ENCODE results near the gene TLE2.
"Not testable (repeated sequence)": the region's sequence is repeated elsewhere in the genome, so short reads cannot be mapped to it uniquely, and the experiment has no call there.

The TLE2 gene

GRCh38 chr19:2982983-2983350 is 46.1 kb downstream of the TLE2 start:
- no peak for DNase-seq (ENCODE audit: low read depth)

- no peak for DNase-seq (ENCODE audit: low read depth)
Measured at GRCh38 chr19:2982561-2982960, 46.5 kb downstream of the TLE2 start.

- no peak for DNase-seq (ENCODE audit: low read depth)
Measured at GRCh38 chr19:2981898-2982297, 47.2 kb downstream of the TLE2 start.

- DNase-seq (ENCODE audit: low read depth), result no peak
Measured at GRCh38 chr19:2978772-2979171, 50.3 kb downstream of the TLE2 start.

- DNase-seq (ENCODE audit: low read depth), result no peak
Measured at GRCh38 chr19:2978166-2978767, 50.8 kb downstream of the TLE2 start.

GRCh38 chr19:2977746-2978138 is 51.3 kb downstream of the TLE2 start:
- no peak for DNase-seq (ENCODE audit: low read depth)

- peak; percentile 93 for DNase-seq (ENCODE audit: low read depth)
Measured at GRCh38 chr19:2977001-2977745, 51.9 kb downstream of the TLE2 start, which contains the start of gene TLE6. TLE6 (plus strand) TSS chr19:2977564; CDS start chr19:2978234, 670 bp downstream.

GRCh38 chr19:2976609-2977000 is 52.5 kb downstream of the TLE2 start:
- DNase-seq (ENCODE audit: low read depth), result no peak

GRCh38 chr19:2974342-2975041 is 54.6 kb downstream of the TLE2 start:
- DNase-seq (ENCODE audit: low read depth), result peak; percentile 17

GRCh38 chr19:2973229-2973628 is 55.9 kb downstream of the TLE2 start:
- DNase-seq (ENCODE audit: low read depth), result no peak

- DNase-seq (ENCODE audit: low read depth), result no peak
Measured at GRCh38 chr19:2970201-2970835, 58.8 kb downstream of the TLE2 start.

- no peak for DNase-seq (ENCODE audit: low read depth)
Measured at GRCh38 chr19:2969104-2969504, 60.0 kb downstream of the TLE2 start.

- DNase-seq (ENCODE audit: low read depth), result no peak
Measured at GRCh38 chr19:2967972-2968371, 61.1 kb downstream of the TLE2 start.

- no peak for DNase-seq (ENCODE audit: low read depth)
Measured at GRCh38 chr19:2964874-2965273, 64.2 kb downstream of the TLE2 start.

GRCh38 chr19:2963631-2964030 is 65.4 kb downstream of the TLE2 start:
- not testable (repeated sequence) for DNase-seq (ENCODE audit: low read depth)

- no peak for DNase-seq (ENCODE audit: low read depth)
Measured at GRCh38 chr19:2963122-2963521, 66.0 kb downstream of the TLE2 start.

- DNase-seq (ENCODE audit: low read depth), result no peak
Measured at GRCh38 chr19:2962018-2962670, 66.9 kb downstream of the TLE2 start.

- no peak for DNase-seq (ENCODE audit: low read depth)
Measured at GRCh38 chr19:2960120-2960519, 69.0 kb downstream of the TLE2 start.

GRCh38 chr19:2957160-2957559 is 71.9 kb downstream of the TLE2 start:
- no peak for DNase-seq (ENCODE audit: low read depth)

GRCh38 chr19:2952953-2953481 is 76.1 kb downstream of the TLE2 start:
- no peak for DNase-seq (ENCODE audit: low read depth)

- peak; percentile 99 for DNase-seq (ENCODE audit: low read depth)
Measured at GRCh38 chr19:2950286-2951124, 78.6 kb downstream of the TLE2 start.
